Tongue (tissue), 2 donors: ENCODE results near the gene AKAP9. TPM values are rescaled to one million over a fixed set of nuclear protein-coding genes. Genes with fewer than 3 reads are reported as not detected.
"Not testable (repeated sequence)": the region's sequence is repeated elsewhere in the genome, so short reads cannot be mapped to it uniquely, and the experiment has no call there.

Source experiments
- DNase-seq: peaks from one replicate; pipeline ENCODE4 v3.0.0-alpha.2; 2015
- total RNA-seq: library from RNA; depleted of rRNA; stranded (reverse); fragments of >200 nt; gene quantifications from one replicate; pipeline ENCODE4 v1.2.3, GENCODE V29; 2014

AKAP9 gene
- total RNA-seq: 170 TPM

- DNase-seq: peak; percentile 94
These were observed at the start of gene AKAP9 for GRCh38 chr7:91940572-91941341. TSS of gene AKAP9 (plus strand) at chr7:91940862. CDS start at chr7:91941100, 238 bp downstream.

GRCh38 chr7:91892099-91892705 is 48.5 kb upstream of the AKAP9 start:
- no peak for DNase-seq

- DNase-seq: peak; percentile 32
These were observed 47.8 kb upstream of the AKAP9 start for GRCh38 chr7:91892821-91893340.

GRCh38 chr7:91893699-91894098 is 47.0 kb upstream of the AKAP9 start:
- not testable (repeated sequence) for DNase-seq

GRCh38 chr7:91894781-91895480 is 45.7 kb upstream of the AKAP9 start:
- DNase-seq: no peak

GRCh38 chr7:91898240-91898992 is 42.2 kb upstream of the AKAP9 start:
- no peak for DNase-seq

GRCh38 chr7:91899563-91899962 is 41.1 kb upstream of the AKAP9 start:
- DNase-seq: no peak

GRCh38 chr7:91910171-91910570 is 30.5 kb upstream of the AKAP9 start:
- no peak for DNase-seq

- DNase-seq: no peak
These were observed 29.5 kb upstream of the AKAP9 start for GRCh38 chr7:91911121-91911520.

GRCh38 chr7:91912494-91912893 is 28.2 kb upstream of the AKAP9 start:
- DNase-seq: no peak

GRCh38 chr7:91913612-91914011 is 27.1 kb upstream of the AKAP9 start:
- no peak for DNase-seq

GRCh38 chr7:91915401-91916050 is 25.1 kb upstream of the AKAP9 start:
- no peak for DNase-seq

GRCh38 chr7:91916051-91916440 is 24.6 kb upstream of the AKAP9 start:
- no peak for DNase-seq

GRCh38 chr7:91918356-91918755 is 22.3 kb upstream of the AKAP9 start:
- no peak for DNase-seq

GRCh38 chr7:91922857-91923256 is 17.8 kb upstream of the AKAP9 start:
- no peak for DNase-seq

GRCh38 chr7:91927912-91928311 is 12.8 kb upstream of the AKAP9 start:
- no peak for DNase-seq

GRCh38 chr7:91929463-91929862 is 11.2 kb upstream of the AKAP9 start:
- DNase-seq: no peak

GRCh38 chr7:91940171-91940570 is 491 bp upstream of the AKAP9 start:
- DNase-seq: peak; percentile 69

- peak; percentile 93 for DNase-seq
These were observed 788 bp downstream of the AKAP9 start for GRCh38 chr7:91941450-91941849.

- peak; percentile 31 for DNase-seq
These were observed 1.6 kb downstream of the AKAP9 start for GRCh38 chr7:91942312-91942711.

GRCh38 chr7:91944970-91945369 is 4.3 kb downstream of the AKAP9 start:
- not testable (repeated sequence) for DNase-seq

GRCh38 chr7:91945476-91945875 is 4.8 kb downstream of the AKAP9 start:
- no peak for DNase-seq
